DOHH2 (cell line): ENCODE measurements around the gene CAMKMT.

Source experiments
- CTCF ChIP-seq: fragments of 200-600 bp; sonication (generic); IDR thresholded peaks from one replicate; pipeline ENCODE4 v1.5.1; 2014; ENCODE audit warnings: antibody characterized with exemption, mild to moderate bottlenecking, low read depth, low read length; ENCODE audit not compliant: poor library complexity, severe bottlenecking
- EZH2phosphoT487 ChIP-seq: fragments of 200-600 bp; sonication (generic); IDR thresholded peaks from 2 replicates; pipeline ENCODE4 v1.6.1; 2017; ENCODE audit warnings: borderline replicate concordance, mild to moderate bottlenecking, antibody characterized with exemption, low read length, moderate library complexity, mixed read lengths

GRCh38 chr2:44722026-44722625, 360.4 kb downstream of the CAMKMT start:
- TF ChIP-seq CTCF: no peak
- TF ChIP-seq EZH2phosphoT487: no peak
